Fibroblast of lung (primary cell): ENCODE data around the gene PDCD2L. TPM values are rescaled to one million over a fixed set of nuclear protein-coding genes. Genes with fewer than 3 reads are reported as not detected.

ENCODE experiments used
- DNase-seq, 2 donors: peaks; one replicate each; pipeline versions ENCODE4 v3.0.0 to v3.0.0-alpha.2; 2010; ENCODE audit warnings: low read depth in 2 of 2
- H2AFZ ChIP-seq: 2 replicates; pipeline ENCODE4 v1.5.1; 2012; ENCODE audit warnings: low read length, control low read depth, inconsistent platforms
- H3K27ac ChIP-seq: 2 replicates; pipeline ENCODE4 v1.5.1; 2011; ENCODE audit warnings: low read length, control low read depth; ENCODE audit not compliant: insufficient read depth
- H3K27me3 ChIP-seq: 2 replicates; pipeline ENCODE4 v1.5.1; 2011; ENCODE audit warnings: mild to moderate bottlenecking, low read length; ENCODE audit not compliant: control insufficient read depth, insufficient read depth
- H3K36me3 ChIP-seq: 2 replicates; pipeline ENCODE4 v1.5.1; 2011; ENCODE audit warnings: low read length; ENCODE audit not compliant: control insufficient read depth, insufficient read depth
- H3K4me1 ChIP-seq: 2 replicates; pipeline ENCODE4 v1.5.1; 2011; ENCODE audit warnings: low read length; ENCODE audit not compliant: control insufficient read depth, insufficient read depth; ENCODE audit errors: extremely low read depth
- H3K4me2 ChIP-seq: 2 replicates; pipeline ENCODE4 v1.5.1; 2011; ENCODE audit warnings: low read length, control low read depth; ENCODE audit not compliant: insufficient read depth; ENCODE audit errors: extremely low read depth
- H3K4me3 ChIP-seq, 4 experiments: fragments of 200-600 bp in 1 of 4; sonication (generic) in 1 of 4; replicated peaks in 1 of 4; 2 replicates each; pipeline ENCODE4 v1.5.1; 2011 to 2016; ENCODE audit warnings: low read length in 4 of 4, low read depth in 3 of 4, mild to moderate bottlenecking in 3 of 4, control low read depth in 2 of 4, inconsistent platforms in 1 of 4, mixed read lengths in 1 of 4; ENCODE audit not compliant: insufficient read depth in 1 of 4; ENCODE audit errors: control extremely low read depth in 1 of 4
- H3K79me2 ChIP-seq: 2 replicates; pipeline ENCODE4 v1.5.1; 2012; ENCODE audit warnings: mild to moderate bottlenecking, low read length, inconsistent platforms; ENCODE audit not compliant: control insufficient read depth, insufficient read depth
- H3K9ac ChIP-seq: 2 replicates; pipeline ENCODE4 v1.5.1; 2011; ENCODE audit warnings: mild to moderate bottlenecking, low read length, control low read depth; ENCODE audit not compliant: insufficient read depth
- H3K9me3 ChIP-seq: 2 replicates; pipeline ENCODE4 v1.5.1; 2012; ENCODE audit warnings: low read depth, low read length; ENCODE audit not compliant: control insufficient read depth, insufficient read depth
- H4K20me1 ChIP-seq: 2 replicates; pipeline ENCODE4 v1.5.1; 2011; ENCODE audit warnings: low read length; ENCODE audit not compliant: control insufficient read depth, insufficient read depth; ENCODE audit errors: extremely low read depth
- EZH2 ChIP-seq: IDR thresholded peaks from 2 replicates; pipeline ENCODE4 v1.5.1; 2012; ENCODE audit warnings: low read length, control low read depth, mild to moderate bottlenecking; ENCODE audit errors: missing control alignments
- polyA plus RNA-seq, 2 donors: library from polyadenylated mRNA; depleted of rRNA in 1 of 2; stranded (reverse) in 1 of 2; unstranded in 1 of 2; fragments of >200 nt; gene quantifications; 2 replicates each; pipeline ENCODE4 v1.2.1, GENCODE V29; 2011 to 2012; ENCODE audit warnings: missing spikeins in 1 of 2
- total RNA-seq: library from RNA; depleted of rRNA; stranded (reverse); fragments of >200 nt; gene quantifications from 2 replicates; pipeline ENCODE4 v1.2.1, GENCODE V29; 2014
- TF ChIP-seq, protein P1 (sequence below), 2 donors: IDR thresholded peaks in 1 of 2; conservative IDR thresholded peaks in 1 of 2; 1 replicate in 1 of 2; 2 replicates in 1 of 2; pipeline ENCODE4 v1.5.1; 2011 to 2012; ENCODE audit warnings: low read length in 2 of 2, control low read depth in 1 of 2, inconsistent platforms in 1 of 2, low read depth in 1 of 2, mild to moderate bottlenecking in 1 of 2

PDCD2L gene
- total and polyA plus RNA-seq, 2 donors (not counting 1 experiment from before 2014, with no cell fraction given): 8.9 to 12.2 TPM

DNA sequence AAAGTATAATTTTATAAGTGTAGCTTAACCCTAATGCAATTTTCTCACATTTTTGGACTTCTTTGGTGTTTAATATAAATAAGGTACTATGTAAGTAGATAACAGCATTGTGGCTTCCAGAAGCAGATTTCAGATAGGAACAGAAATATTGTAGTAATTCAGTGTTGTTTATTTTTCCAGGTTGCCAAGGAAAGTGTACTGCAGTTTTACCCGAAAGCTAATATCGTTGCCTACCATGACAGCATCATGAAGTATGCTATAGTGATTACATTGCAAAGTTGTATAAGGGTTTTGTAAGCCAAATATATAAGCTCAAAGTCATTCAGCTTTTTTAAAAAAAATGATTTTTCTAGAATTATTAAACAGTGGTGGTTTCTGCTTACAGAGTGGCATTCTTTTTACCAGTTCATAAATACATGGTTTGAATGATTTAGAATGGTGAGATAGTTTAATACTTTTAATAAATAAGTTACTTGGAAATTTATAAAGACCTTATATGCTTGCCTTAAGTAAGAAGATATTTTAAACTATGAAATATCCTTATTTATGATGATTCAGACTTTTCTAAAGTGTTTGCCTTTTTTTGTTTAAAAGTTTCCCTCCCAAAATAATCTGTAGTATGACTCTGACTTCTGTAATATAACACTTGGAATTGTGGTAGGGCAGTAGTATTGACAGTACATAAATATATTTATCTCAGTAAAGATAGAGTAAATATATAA is 27.6 kb downstream of the PDCD2L start:
- no peaks in the 10 kb centered on the region for H3K27me3 ChIP-seq
- no peak overlapping the region for H3K4me2 ChIP-seq
- H3K9me3 ChIP-seq: no peaks in the 10 kb centered on the region
- no peak overlapping the region for H2AFZ ChIP-seq
- no peak overlapping the region for H3K4me3 ChIP-seq
- DNase-seq: peak in 1 of 2 donors; percentile 10
- H3K4me1 ChIP-seq: peaks cover 6% of the 10 kb centered on the region
- peaks cover 3% of the 10 kb centered on the region for H3K36me3 ChIP-seq
- H3K9ac ChIP-seq: no peak overlapping the region
- peaks cover 66% of the 10 kb centered on the region for H3K79me2 ChIP-seq
- no peak for TF ChIP-seq EZH2
- TF ChIP-seq, protein P1, sequence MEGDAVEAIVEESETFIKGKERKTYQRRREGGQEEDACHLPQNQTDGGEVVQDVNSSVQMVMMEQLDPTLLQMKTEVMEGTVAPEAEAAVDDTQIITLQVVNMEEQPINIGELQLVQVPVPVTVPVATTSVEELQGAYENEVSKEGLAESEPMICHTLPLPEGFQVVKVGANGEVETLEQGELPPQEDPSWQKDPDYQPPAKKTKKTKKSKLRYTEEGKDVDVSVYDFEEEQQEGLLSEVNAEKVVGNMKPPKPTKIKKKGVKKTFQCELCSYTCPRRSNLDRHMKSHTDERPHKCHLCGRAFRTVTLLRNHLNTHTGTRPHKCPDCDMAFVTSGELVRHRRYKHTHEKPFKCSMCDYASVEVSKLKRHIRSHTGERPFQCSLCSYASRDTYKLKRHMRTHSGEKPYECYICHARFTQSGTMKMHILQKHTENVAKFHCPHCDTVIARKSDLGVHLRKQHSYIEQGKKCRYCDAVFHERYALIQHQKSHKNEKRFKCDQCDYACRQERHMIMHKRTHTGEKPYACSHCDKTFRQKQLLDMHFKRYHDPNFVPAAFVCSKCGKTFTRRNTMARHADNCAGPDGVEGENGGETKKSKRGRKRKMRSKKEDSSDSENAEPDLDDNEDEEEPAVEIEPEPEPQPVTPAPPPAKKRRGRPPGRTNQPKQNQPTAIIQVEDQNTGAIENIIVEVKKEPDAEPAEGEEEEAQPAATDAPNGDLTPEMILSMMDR (conservative IDR thresholded peaks at IDR 0.05 in 1 of 2, IDR thresholded peaks at IDR 0.05 in 1 of 2; ENCODE audit: low read depth in 1 of 2, low read length in 2 of 2): no peak
- H3K27ac ChIP-seq: peak overlapping the region; percentile 65
- H4K20me1 ChIP-seq: no peaks in the 10 kb centered on the region

DNA sequence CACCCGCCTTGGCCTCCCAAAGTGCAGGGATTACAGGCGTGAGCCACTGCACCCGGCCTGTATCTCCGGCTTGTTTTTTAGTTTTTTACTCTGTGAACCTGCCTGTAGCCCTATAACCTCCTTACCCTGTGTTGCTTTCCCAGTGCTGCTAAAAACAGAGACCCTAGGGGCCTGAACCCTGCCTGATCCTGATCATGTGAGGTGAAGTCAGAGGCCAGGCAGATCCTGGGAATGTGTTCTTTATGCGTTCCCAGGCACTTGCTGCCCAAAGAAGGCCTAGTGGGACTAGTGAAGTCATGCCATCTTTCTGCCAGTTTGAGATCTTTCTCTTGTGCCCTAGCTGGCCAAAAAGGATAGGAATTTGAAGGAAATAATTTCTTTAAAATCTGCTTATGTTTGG is 28.6 kb downstream of the PDCD2L start:
- Histone ChIP-seq H3K27ac (peak overlapping the region; percentile 65), H3K9me3 (no peaks in the 10 kb centered on the region), H3K9ac (no peak overlapping the region), H3K36me3 (peaks cover 3% of the 10 kb centered on the region), H3K27me3 (no peaks in the 10 kb centered on the region), H3K4me1 (peaks cover 6% of the 10 kb centered on the region), H4K20me1 (no peaks in the 10 kb centered on the region), H2AFZ (no peak overlapping the region), H3K79me2 (peaks cover 71% of the 10 kb centered on the region), H3K4me2 (no peak overlapping the region), H3K4me3 (no peak overlapping the region)
- TF ChIP-seq, protein P1 (conservative IDR thresholded peaks at IDR 0.05 in 1 of 2, IDR thresholded peaks at IDR 0.05 in 1 of 2; ENCODE audit: low read depth in 1 of 2, low read length in 2 of 2): no peak
- TF ChIP-seq EZH2: no peak
- peak in 1 of 2 donors; percentile 20 for DNase-seq

DNA sequence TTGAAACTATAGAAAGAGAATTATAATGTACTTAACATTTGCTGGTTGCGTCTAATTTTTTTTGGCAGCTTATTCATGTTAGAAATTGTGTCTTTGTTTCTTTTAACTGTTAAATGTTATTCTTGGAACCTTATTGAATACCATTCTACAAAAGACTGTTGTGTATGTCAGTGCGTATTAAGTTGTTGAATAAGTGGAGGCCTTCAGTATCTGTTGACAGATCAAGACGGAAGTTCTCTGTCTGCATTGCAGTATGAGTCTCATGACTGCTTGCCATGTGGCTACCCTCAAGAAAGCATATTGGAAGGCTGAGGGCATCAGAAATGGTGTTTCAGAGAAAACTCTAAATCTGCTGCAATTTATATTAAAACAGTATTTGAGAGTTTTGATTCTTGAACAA is 32.5 kb downstream of the PDCD2L start:
- no peaks in the 10 kb centered on the region for H3K27me3 ChIP-seq
- DNase-seq: peak in 1 of 2 donors; percentile 52
- H3K4me2 ChIP-seq: no peak overlapping the region
- H4K20me1 ChIP-seq: no peaks in the 10 kb centered on the region
- TF ChIP-seq, protein P1 (conservative IDR thresholded peaks at IDR 0.05 in 1 of 2, IDR thresholded peaks at IDR 0.05 in 1 of 2; ENCODE audit: low read depth in 1 of 2, low read length in 2 of 2): no peak
- TF ChIP-seq EZH2: no peak
- no peaks in the 10 kb centered on the region for H3K9me3 ChIP-seq
- peaks cover 7% of the 10 kb centered on the region for H3K36me3 ChIP-seq
- no peaks in the 10 kb centered on the region for H3K4me1 ChIP-seq
- H3K9ac ChIP-seq: no peak overlapping the region
- H3K27ac ChIP-seq: no peak overlapping the region
- H3K4me3 ChIP-seq: no peak overlapping the region
- no peak overlapping the region for H2AFZ ChIP-seq
- H3K79me2 ChIP-seq: peaks cover 56% of the 10 kb centered on the region
